GM18502 (cell line): ENCODE measurements around the gene ZNF394.
A peak's percentile ranks its signal among the peaks of the same experiment; 100 is the strongest.
"Not testable (repeated sequence)": the region's sequence is repeated elsewhere in the genome, so short reads cannot be mapped to it uniquely, and the experiment has no call there.

Experiments
- ATAC-seq: cut with Tn5 transposase; IDR thresholded peaks from one replicate; pipeline ENCODE4 v1.9.1; 2021; ENCODE audit warnings: mild to moderate bottlenecking; ENCODE audit not compliant: unreplicated experiment, poor library complexity

ZNF394 gene

DNA sequence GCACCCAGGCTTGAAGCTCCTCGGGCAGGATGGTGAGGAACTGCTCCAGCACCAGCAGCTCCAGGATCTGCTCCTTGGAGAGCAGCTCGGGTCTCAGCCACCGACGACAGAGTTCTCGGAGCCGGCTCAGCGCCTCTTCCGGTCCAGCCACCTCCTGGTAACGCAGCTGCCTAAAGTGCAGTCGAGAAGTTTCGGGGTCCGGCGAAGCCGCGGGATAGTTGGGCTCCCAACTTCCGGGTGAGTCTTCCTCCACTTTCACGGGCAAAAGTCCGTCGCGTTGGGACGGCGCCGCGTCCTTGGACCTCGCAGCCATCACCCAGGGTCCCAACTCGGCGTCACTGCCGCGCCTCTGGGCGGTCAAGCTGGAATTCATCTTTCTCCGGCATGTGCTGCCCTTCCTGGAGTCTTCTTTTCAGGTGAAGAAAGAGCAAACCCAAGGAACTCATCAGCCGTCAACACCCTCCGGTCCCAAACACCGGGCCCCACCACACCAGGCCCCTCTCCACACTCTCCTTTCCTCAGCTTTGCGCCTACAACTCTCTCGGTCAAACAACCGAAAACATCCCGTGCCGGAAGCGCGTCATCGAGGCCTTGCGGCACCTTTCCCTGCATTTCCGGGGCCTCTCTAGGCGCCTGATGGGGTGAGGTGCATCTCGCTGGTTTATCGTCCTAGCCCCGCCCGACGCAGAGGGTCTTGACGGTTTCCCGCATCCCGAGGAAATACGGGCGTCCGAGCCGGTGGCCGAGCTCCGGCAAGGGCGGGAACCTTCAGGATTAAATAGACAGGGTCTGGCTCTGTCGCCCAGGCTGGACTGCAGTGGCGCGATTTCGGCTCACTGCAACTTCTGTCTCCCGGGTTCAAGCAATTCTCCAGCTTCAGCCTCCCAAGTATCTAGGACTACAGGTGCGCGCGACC is at the start of gene ZNF394:
ZNF394 (minus strand) TSS at position 561 of the 916 bp plus-strand sequence; CDS start at position 373, 188 bp downstream.
- ATAC-seq: peak; percentile 50

GRCh38 chr7:99549545-99549944 is 49.5 kb upstream of the ZNF394 start:
- ATAC-seq: not testable (repeated sequence)

DNA sequence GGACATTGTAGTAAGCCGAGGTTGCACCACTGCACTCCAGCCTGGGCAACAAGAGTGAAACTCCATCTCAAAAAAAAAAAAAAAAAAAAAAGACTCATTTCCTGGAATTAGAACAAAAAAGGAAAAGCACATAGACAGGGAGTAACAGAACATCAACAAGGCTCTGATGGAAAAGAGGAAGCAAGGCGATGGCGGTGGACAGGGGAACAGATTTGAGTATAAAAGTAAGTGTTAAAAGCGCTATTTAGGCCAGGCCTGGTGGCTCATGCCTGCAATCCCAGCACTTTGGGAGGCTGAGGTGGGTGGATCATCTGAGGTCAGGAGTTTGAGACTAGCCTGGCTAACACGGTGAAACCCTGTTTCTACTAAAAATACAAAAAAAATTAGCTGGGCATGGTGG is 45.2 kb upstream of the ZNF394 start:
- not testable (repeated sequence) for ATAC-seq

GRCh38 chr7:99543916-99544315 is 43.8 kb upstream of the ZNF394 start:
- ATAC-seq: no peak

GRCh38 chr7:99543081-99543671 is 43.1 kb upstream of the ZNF394 start:
- no peak for ATAC-seq

- no peak for ATAC-seq
Observed at GRCh38 chr7:99541212-99541611, 41.1 kb upstream of the ZNF394 start.

GRCh38 chr7:99540542-99540941 is 40.5 kb upstream of the ZNF394 start:
- no peak for ATAC-seq

GRCh38 chr7:99539213-99539811 is 39.2 kb upstream of the ZNF394 start:
- no peak for ATAC-seq

DNA sequence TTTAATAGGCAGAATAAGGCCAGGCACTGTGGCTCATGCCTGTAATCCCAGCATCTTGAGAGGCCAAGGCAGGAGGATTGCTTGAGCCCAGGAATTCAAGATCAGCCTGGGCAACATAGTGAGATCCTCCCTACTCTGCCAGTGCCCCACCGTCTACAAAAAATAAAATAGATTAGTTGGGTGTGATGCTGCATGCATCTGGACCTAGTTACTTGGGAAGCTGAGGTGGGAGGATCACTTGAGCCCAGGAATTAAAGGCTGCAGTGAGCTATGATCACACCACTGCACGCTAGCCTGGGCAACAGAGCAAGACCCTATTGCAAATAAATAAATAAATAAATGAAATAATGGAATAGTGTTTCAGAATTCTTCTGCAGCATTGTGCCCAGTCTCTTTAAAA is 35.6 kb upstream of the ZNF394 start:
- no peak for ATAC-seq

- ATAC-seq: no peak
Observed at GRCh38 chr7:99531354-99531765, 31.3 kb upstream of the ZNF394 start.

DNA sequence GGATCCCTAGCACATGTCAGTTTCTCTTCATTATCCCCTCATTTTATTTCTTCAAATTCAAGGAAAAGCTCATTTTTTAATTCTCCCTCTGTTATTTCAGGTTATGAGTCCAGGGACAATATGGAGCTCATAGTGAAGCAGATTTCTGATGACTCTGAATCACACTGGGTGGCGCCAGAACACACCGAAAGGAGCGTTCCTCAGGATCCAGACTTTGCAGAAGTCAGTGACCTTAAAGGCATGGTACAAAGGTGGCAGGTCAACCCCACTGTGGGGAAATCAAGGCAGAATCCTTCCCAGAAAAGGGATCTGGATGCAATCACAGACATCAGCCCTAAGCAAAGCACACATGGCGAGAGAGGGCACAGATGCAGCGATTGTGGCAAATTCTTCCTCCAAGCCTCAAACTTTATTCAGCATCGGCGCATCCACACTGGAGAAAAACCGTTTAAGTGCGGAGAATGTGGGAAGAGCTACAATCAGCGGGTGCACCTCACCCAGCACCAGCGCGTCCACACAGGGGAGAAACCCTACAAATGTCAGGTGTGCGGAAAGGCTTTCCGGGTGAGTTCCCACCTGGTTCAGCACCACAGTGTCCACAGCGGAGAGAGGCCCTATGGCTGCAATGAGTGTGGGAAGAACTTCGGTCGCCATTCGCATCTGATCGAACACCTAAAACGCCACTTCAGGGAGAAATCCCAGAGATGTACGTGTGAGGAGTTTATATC is 25.8 kb upstream of the ZNF394 start:
- ATAC-seq: no peak

DNA sequence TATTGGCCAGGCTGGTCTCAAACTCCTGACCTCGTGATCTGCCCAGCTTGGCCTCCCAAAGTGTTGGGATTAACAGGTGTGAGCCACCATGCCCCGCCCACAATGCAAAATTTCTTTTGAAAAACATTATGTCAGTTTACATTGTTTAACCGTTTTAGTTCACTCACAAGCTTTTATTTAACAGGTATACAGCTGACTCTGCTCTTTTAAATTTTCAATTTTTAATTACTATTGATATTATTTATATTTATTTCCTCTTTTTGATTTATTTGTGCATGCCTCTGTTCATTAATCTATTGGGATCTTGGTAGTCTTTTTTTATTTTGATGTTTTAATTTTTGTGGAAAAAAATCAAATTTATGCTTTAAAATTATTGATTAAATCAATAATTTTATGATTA is 21.3 kb upstream of the ZNF394 start:
- no peak for ATAC-seq

GRCh38 chr7:99514050-99514449 is 14.0 kb upstream of the ZNF394 start:
- no peak for ATAC-seq

- ATAC-seq: peak; percentile 7
Observed at GRCh38 chr7:99505324-99505662, 5.2 kb upstream of the ZNF394 start.

DNA sequence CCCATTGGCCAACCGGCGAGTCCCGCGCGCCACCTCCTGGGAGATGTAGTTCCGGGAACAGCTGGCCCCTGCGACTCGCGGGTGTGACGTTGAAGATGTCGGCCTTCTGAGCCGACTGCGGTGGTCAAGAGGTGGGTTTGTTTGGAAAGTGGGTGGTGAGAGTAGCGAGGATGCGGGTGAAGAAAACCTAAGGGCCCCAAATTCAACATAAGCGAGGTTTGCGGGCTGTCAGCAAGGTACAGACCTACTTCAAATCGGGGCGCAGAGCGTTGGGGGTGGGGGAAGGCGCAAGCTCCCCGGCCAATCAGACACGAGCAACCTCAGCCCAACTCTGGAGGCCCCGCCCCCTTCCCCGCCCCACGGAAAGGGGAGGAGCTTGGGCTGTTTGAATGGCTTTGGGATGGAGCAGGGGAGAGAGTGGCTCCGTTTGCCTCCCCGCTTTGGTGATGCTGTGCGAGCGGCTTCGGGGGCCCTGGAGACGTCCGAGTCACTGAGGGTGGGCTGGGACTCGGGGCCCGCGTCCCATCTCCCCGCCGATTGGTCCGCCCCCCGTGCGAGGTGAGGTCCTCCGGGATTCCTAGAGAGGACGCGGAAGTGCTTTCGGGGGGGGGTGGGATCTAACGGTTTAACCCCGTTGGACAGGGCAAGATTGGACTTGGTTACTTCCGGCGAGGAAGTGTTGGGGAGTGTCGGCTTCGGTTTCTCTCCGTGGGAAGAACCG is 4.7 kb upstream of the ZNF394 start, which contains the start of gene ZKSCAN5:
ZKSCAN5 (plus strand) TSS at position 60 of the 721 bp plus-strand sequence. CDS start 1,383 bp downstream, outside the sequence.
- ATAC-seq: peak; percentile 83

DNA sequence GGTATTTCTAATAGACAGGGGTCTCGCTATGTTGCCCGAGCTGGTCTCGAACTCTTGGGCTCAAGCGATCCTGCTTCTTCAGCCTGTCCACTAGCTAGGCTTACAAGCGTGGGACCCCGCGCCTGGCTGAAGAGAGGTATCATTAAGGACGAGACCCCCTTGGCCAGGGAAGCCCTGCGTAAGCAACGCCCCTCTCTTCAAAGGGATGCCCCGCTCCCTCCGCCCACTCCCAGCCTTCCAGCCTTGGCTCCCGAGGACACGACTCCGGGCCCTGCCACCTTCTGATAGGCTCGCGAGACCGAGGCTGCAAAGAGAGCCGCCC is 4.2 kb upstream of the ZNF394 start:
- no peak for ATAC-seq

DNA sequence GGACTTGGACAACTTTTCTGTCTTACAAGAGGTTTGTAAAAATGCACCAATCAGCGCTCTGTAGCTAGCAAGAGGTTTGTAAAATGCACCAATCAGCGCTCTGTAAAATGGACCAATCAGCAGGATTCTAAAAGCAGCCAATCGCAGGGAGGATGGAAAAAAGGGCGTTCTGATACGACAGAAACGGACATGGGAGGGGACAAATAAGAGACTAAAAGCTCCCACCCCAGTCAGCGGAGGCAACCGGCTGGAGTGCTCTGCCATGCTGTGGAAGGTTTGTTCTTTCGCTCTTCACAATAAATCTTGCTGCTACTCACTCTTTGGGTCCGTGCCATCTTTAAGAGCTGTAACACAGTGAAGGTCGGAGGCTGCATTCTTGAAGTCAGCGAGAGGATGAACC is 1.2 kb upstream of the ZNF394 start:
- ATAC-seq: not testable (repeated sequence)

DNA sequence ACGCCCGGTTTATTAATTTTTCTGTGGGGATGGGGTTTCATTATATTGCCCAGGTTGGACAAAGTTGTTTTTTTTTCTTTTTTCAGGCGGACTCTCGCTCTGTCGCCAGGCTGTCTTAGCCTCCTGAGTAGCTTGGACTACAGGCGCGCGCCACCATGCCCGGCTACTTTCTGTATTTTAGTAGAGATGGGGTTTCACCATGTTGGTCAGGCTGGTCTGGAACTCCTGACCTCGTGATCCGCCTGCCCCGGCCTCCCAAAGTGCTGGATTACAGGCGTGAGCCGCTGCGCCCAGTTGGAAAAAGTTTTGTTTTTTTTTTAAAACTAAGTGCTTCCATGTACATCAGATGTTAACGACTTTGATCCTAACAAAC is 542 bp upstream of the ZNF394 start:
- ATAC-seq: no peak

DNA sequence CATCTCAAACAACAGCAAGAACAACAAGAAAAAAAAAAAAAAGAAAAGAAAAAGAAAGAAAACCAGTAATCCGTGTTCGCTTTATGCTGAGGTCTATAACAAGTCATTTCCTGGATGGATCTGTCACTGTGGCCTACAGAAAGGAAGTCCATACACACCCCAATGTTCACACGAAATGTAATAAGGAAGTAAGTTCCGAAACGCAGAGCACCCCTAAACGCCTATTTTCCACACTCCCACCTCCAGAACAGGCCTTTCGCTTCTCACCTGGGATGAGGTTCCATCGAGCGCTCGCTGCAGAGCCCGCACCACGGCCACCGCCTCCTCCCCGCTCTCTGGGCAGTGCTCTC is 735 bp downstream of the ZNF394 start:
- peak; percentile 1 for ATAC-seq

DNA sequence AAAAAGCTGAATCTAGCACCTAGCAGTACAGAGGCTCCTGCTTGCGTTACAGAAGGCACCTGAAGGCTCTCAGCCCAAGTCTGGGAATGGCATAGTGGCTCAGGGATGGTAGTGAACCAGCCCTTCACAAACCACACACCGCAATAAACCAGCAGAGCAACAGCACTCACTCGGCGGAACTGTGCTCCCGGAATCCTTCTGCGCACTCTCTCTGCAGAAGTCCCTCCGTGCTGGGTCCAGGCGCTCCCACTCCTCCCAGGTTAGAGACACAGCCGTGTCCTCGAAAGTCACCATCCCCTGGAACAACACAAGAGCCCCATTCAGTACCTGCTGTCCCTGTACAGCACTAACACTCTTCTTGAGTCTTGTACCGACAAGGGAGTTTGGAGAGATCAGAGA is 1.5 kb downstream of the ZNF394 start:
- no peak for ATAC-seq
